Loucy (cell line): ENCODE measurements around the gene NDRG3.

ENCODE experiments used
- H2AFZ ChIP-seq: fragments of 200-600 bp; sonication (generic); 2 replicates; pipeline ENCODE4 v1.6.0; 2016; ENCODE audit warnings: antibody characterized with exemption, mild to moderate bottlenecking, low read length, moderate library complexity
- H3F3A ChIP-seq: fragments of 200-600 bp; 2 replicates; pipeline ENCODE4 v1.6.0; 2016; ENCODE audit warnings: antibody characterized with exemption, low read depth, mild to moderate bottlenecking
- H3K27me3 ChIP-seq: fragments of 200-600 bp; sonication (generic); 2 replicates; pipeline ENCODE4 v1.6.1; 2014; ENCODE audit warnings: low read length, mild to moderate bottlenecking; ENCODE audit not compliant: insufficient read depth, poor library complexity, severe bottlenecking
- H3K36me3 ChIP-seq: fragments of 200-600 bp; sonication (generic); 2 replicates; pipeline ENCODE4 v1.6.1; 2016; ENCODE audit warnings: low read length; ENCODE audit not compliant: insufficient read depth
- H3K4me1 ChIP-seq: fragments of 200-600 bp; sonication (generic); 2 replicates; pipeline ENCODE4 v1.5.1; 2014; ENCODE audit warnings: low read length, mild to moderate bottlenecking; ENCODE audit not compliant: insufficient read depth, poor library complexity, severe bottlenecking
- H3K4me2 ChIP-seq: fragments of 200-600 bp; sonication (generic); 2 replicates; pipeline ENCODE4 v1.6.0; 2014; ENCODE audit warnings: antibody characterized with exemption, low read length, low read depth, mild to moderate bottlenecking; ENCODE audit not compliant: poor library complexity, severe bottlenecking
- H3K4me3 ChIP-seq: fragments of 200-600 bp; sonication (generic); 2 replicates; pipeline ENCODE4 v1.5.1; 2014; ENCODE audit warnings: low read length, mild to moderate bottlenecking, mixed read lengths; ENCODE audit not compliant: poor library complexity, severe bottlenecking
- H3K79me2 ChIP-seq: fragments of 200-600 bp; sonication (generic); 2 replicates; pipeline ENCODE4 v1.6.1; 2014; ENCODE audit warnings: low read length; ENCODE audit not compliant: insufficient read depth
- H3K9ac ChIP-seq: fragments of 200-600 bp; sonication (generic); 2 replicates; pipeline ENCODE4 v1.6.0; 2014; ENCODE audit warnings: mild to moderate bottlenecking, low read depth, low read length, moderate library complexity; ENCODE audit not compliant: poor library complexity, severe bottlenecking
- H3K9me2 ChIP-seq: fragments of 200-600 bp; sonication (generic); replicated peaks from 2 replicates; pipeline ENCODE4 v1.6.1; 2016; ENCODE audit warnings: low read depth, low read length, mixed read lengths
- H3K9me3 ChIP-seq: fragments of 200-600 bp; sonication (generic); 2 replicates; pipeline ENCODE4 v1.6.1; 2014; ENCODE audit warnings: mild to moderate bottlenecking, antibody characterized with exemption, low read length, low read depth; ENCODE audit not compliant: insufficient read depth
- H4K20me1 ChIP-seq: fragments of 200-600 bp; sonication (generic); 2 replicates; pipeline ENCODE4 v1.6.0; 2014; ENCODE audit warnings: antibody characterized with exemption, low read length, mild to moderate bottlenecking; ENCODE audit not compliant: insufficient read depth, poor library complexity, severe bottlenecking
- EZH2phosphoT487 ChIP-seq: fragments of 200-600 bp; IDR thresholded peaks from 2 replicates; pipeline ENCODE4 v1.6.1; 2018; ENCODE audit warnings: antibody characterized with exemption, mild to moderate bottlenecking, moderate library complexity, borderline replicate concordance
- TF ChIP-seq, protein P1 (sequence below): fragments of 200-600 bp; sonication (generic); conservative IDR thresholded peaks from 2 replicates; pipeline ENCODE4 v1.5.1; 2014; ENCODE audit warnings: mild to moderate bottlenecking, antibody characterized with exemption, low read length

Gene NDRG3

DNA sequence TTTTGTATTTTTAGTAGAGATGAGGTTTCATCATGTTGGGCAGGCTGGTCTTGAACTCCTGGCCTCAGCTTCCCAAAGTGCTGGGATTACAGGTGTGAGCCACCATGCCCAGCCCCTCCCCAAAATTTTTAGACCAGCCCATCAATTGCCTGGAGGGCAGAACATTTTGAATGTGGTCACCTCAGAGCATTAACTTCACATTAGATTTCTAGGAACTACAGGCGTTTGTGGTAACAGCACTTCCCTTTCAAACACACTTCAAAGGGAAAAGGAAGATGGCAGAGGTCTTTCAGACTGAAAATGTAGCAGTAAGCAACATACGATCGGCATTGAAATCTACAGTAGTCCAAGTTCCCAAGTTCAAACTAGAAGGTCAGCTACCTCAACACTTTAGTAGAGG, 87.6 kb downstream of the NDRG3 start:
- H3K36me3 ChIP-seq, result no peaks in the 10 kb centered on the region
- no peak overlapping the region for H2AFZ ChIP-seq
- peaks cover 7% of the 10 kb centered on the region for H3K4me1 ChIP-seq
- peaks cover 13% of the 10 kb centered on the region for H4K20me1 ChIP-seq
- H3K4me3 ChIP-seq, result no peak overlapping the region
- no peaks in the 10 kb centered on the region for H3K79me2 ChIP-seq
- no peak overlapping the region for H3K9ac ChIP-seq
- H3F3A ChIP-seq, result no peaks in the 10 kb centered on the region
- no peaks in the 10 kb centered on the region for H3K9me2 ChIP-seq
- TF ChIP-seq EZH2phosphoT487, result peak; percentile 8; the same call in 1 of the 2 replicates
- TF ChIP-seq, protein P1, sequence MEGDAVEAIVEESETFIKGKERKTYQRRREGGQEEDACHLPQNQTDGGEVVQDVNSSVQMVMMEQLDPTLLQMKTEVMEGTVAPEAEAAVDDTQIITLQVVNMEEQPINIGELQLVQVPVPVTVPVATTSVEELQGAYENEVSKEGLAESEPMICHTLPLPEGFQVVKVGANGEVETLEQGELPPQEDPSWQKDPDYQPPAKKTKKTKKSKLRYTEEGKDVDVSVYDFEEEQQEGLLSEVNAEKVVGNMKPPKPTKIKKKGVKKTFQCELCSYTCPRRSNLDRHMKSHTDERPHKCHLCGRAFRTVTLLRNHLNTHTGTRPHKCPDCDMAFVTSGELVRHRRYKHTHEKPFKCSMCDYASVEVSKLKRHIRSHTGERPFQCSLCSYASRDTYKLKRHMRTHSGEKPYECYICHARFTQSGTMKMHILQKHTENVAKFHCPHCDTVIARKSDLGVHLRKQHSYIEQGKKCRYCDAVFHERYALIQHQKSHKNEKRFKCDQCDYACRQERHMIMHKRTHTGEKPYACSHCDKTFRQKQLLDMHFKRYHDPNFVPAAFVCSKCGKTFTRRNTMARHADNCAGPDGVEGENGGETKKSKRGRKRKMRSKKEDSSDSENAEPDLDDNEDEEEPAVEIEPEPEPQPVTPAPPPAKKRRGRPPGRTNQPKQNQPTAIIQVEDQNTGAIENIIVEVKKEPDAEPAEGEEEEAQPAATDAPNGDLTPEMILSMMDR, result no peak
- no peaks in the 10 kb centered on the region for H3K27me3 ChIP-seq
- H3K9me3 ChIP-seq, result no peaks in the 10 kb centered on the region
- peak overlapping the region; percentile 13 for H3K4me2 ChIP-seq

DNA sequence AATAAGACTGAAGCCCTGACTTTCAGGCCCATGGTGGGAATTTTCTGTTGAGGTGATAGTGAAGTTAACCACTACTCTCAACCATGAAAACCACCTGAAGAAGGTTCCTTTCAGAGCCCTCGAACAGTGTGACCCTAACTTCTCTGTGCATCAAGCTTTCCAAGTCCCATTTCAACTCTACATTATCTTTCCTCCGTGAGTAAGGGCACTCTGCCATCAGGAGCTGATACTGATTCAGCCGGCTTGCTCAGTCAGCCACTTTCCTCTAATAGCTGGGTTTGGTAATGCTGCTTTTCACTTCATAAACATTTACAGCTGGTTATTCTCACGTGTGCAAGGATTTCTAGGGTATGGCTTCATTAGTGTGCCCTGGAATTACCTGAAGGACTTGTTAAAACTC, 89.2 kb downstream of the NDRG3 start:
- no peak overlapping the region for H3K4me2 ChIP-seq
- peaks cover 7% of the 10 kb centered on the region for H3K4me1 ChIP-seq
- no peaks in the 10 kb centered on the region for H3K27me3 ChIP-seq
- no peaks in the 10 kb centered on the region for H3K79me2 ChIP-seq
- no peak overlapping the region for H2AFZ ChIP-seq
- no peak overlapping the region for H3K9ac ChIP-seq
- no peaks in the 10 kb centered on the region for H3K36me3 ChIP-seq
- peaks cover 13% of the 10 kb centered on the region for H4K20me1 ChIP-seq
- H3K9me3 ChIP-seq, result no peaks in the 10 kb centered on the region
- no peaks in the 10 kb centered on the region for H3K9me2 ChIP-seq
- H3K4me3 ChIP-seq, result no peak overlapping the region
- H3F3A ChIP-seq, result no peaks in the 10 kb centered on the region
- TF ChIP-seq, protein P1, result no peak
- no peak for TF ChIP-seq EZH2phosphoT487

DNA sequence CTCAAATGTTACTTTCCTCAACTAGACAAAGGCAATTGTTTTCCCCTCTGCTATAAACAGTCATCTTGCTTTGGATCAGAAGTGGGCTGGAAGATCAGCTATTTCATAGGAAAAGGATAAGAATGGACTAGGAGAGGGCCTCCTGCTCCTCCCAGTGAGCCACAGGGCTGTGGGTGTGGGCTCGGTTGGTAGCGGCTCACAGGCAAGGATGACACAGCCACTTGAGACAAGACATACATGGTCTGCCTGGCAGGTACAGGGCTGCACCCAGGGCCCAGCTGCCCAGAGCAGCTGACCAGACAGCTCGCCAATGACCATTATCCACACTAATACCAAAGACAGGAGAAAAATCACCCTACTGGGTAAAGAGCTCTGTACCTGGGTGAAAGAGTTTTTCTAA, 90.9 kb downstream of the NDRG3 start:
- TF ChIP-seq, protein P1, result no peak
- no peak for TF ChIP-seq EZH2phosphoT487
- Histone ChIP-seq H3K27me3 (no peaks in the 10 kb centered on the region), H4K20me1 (peaks cover 13% of the 10 kb centered on the region), H3K4me2 (no peak overlapping the region), H3K9me3 (no peaks in the 10 kb centered on the region), H3K9ac (no peak overlapping the region), H3K4me3 (no peak overlapping the region), H3K79me2 (no peaks in the 10 kb centered on the region), H3K9me2 (no peaks in the 10 kb centered on the region), H3K4me1 (peaks cover 7% of the 10 kb centered on the region), H2AFZ (no peak overlapping the region), H3F3A (no peaks in the 10 kb centered on the region), H3K36me3 (no peaks in the 10 kb centered on the region)
